ENCODE data around the gene GAL3ST2.
"Not testable (repeated sequence)": the region's sequence is repeated elsewhere in the genome, so short reads cannot be mapped to it uniquely, and the experiment has no call there.

The GAL3ST2 gene

GRCh38 chr2:241768850-241769249 is 7.8 kb upstream of the GAL3ST2 start:
- no peak for DNase-seq (ENCODE audit: low read depth in 2 of 2)

GRCh38 chr2:241769819-241770184 is 6.8 kb upstream of the GAL3ST2 start:
- no peak for DNase-seq (ENCODE audit: low read depth in 2 of 2)

GRCh38 chr2:241770185-241770935 is 6.3 kb upstream of the GAL3ST2 start:
- DNase-seq (ENCODE audit: low read depth in 2 of 2), result no peak

- DNase-seq (ENCODE audit: low read depth in 2 of 2), result no peak
Observed at GRCh38 chr2:241770936-241771285, 5.7 kb upstream of the GAL3ST2 start.

GRCh38 chr2:241771286-241772062 is 5.1 kb upstream of the GAL3ST2 start:
- no peak for DNase-seq (ENCODE audit: low read depth in 2 of 2)

- no peak for DNase-seq (ENCODE audit: low read depth in 2 of 2)
Observed at GRCh38 chr2:241772063-241772499, 4.5 kb upstream of the GAL3ST2 start.

- DNase-seq (ENCODE audit: low read depth in 2 of 2), result no peak
Observed at GRCh38 chr2:241773511-241774418, 2.9 kb upstream of the GAL3ST2 start.

- no peak for DNase-seq (ENCODE audit: low read depth in 2 of 2)
Observed at GRCh38 chr2:241774419-241775222, 2.0 kb upstream of the GAL3ST2 start.

GRCh38 chr2:241775223-241776177 is 1.1 kb upstream of the GAL3ST2 start:
- no peak for DNase-seq (ENCODE audit: low read depth in 2 of 2)

- no peak for DNase-seq (ENCODE audit: low read depth in 2 of 2)
Observed at GRCh38 chr2:241777170-241777685, 606 bp downstream of the GAL3ST2 start.

- DNase-seq (ENCODE audit: low read depth in 2 of 2), result no peak
Observed at GRCh38 chr2:241777686-241778627, 1.3 kb downstream of the GAL3ST2 start.

GRCh38 chr2:241780939-241781569 is 4.4 kb downstream of the GAL3ST2 start:
- DNase-seq (ENCODE audit: low read depth in 2 of 2), result no peak

GRCh38 chr2:241782053-241782452 is 5.4 kb downstream of the GAL3ST2 start:
- not testable (repeated sequence) for DNase-seq (ENCODE audit: low read depth in 2 of 2)

- no peak for DNase-seq (ENCODE audit: low read depth in 2 of 2)
Observed at GRCh38 chr2:241788135-241788534, 11.5 kb downstream of the GAL3ST2 start.

GRCh38 chr2:241788572-241788971 is 11.9 kb downstream of the GAL3ST2 start:
- peak; percentile 26 to 33 for DNase-seq (ENCODE audit: low read depth in 2 of 2)

GRCh38 chr2:241791385-241791784 is 14.8 kb downstream of the GAL3ST2 start:
- not testable (repeated sequence) for DNase-seq (ENCODE audit: low read depth in 2 of 2)

GRCh38 chr2:241793385-241793784 is 16.8 kb downstream of the GAL3ST2 start:
- DNase-seq (ENCODE audit: low read depth in 2 of 2), result no peak

GRCh38 chr2:241794250-241794823 is 17.7 kb downstream of the GAL3ST2 start:
- no peak for DNase-seq (ENCODE audit: low read depth in 2 of 2)

Data from stimulated activated CD4-positive, alpha-beta T cell treated with anti-CD3 and anti-CD28 coated beads, Interleukin-12 subunit alpha, Interleukin-12 subunit beta, amount 100 ng/mL, for 24 hours (primary cell).